ENCODE results near the gene TMEM163.

Gene TMEM163

DNA sequence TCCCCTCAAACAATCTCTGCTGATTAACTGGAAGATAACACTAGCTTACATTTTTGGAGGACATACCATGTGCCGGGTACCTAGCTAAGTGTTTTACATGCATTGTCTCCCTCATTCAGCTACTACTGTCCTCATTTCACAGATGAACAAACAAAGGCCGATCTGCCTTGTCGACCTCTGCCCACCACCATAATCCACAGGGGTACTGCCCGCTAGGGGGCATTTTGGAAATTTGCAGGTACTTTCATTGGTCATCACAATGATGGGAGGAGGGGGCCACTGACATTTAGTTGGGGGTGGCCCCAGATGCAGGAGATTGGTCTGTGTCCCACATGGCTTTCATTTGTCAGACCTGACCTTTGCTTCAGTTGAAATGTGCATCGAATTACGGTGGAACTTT, 3.9 kb upstream of the TMEM163 start:
- DNase-seq (ENCODE audit: low spot score): no peak

DNA sequence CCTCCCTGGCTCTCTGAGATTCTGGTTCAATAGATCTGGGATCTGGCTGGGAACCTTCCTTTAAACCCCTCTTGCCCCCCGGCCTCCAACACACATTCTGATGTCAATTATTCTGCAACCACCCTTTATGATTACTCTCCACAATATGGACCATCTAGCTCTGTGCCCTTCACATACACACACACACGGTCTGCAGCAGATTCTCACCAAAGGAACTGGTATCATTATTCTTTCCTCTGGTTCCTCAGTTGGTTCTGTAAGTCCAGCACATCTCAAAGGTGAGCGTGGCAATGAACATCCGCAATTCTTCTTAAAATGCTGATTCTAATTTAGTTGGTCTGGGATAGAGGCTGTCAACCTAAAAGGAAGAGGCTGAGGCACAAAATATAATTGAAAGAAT, 2.8 kb upstream of the TMEM163 start:
- DNase-seq (ENCODE audit: low spot score): no peak

DNA sequence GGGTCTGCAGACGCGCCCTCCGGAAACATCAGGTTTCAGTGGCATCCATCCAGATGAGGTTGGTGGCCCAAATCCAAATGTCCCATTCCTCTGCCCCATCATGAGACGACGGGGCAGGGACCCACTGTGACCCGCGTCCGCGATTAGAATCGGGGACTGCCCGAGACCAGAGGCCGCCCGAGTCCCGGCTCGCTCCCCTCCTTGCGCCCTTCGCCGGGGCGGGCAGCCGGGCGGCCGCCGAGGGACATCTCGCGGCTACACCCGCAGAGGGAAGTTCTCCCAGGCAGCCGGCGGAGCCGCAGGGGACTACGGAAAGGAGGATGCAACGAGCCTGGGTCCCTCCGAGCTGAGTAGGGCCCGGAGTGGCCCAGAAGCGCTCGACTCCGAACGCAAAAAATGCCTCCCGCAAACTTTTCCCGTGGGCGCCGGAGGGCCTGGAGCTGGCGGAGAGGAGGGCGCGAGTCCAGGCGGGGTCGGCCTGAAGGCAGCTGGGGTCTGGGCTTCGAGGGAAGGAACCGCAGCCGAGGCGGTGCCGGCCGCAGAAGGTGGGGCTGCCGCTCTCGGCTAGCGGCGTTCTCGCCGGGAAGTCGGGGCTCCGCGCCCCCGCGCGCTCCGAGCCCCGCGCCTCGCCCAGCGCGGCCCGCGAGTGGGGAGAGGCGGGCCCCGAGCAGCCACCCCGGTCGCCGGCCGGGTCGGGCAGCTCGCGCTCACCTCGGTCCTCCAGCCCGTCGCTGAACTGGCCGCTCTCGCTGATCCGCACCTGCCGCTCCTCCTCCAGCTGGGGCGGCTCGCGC, 580 bp downstream of the TMEM163 start:
- peak; percentile 31 for DNase-seq (ENCODE audit: low spot score)

DNA sequence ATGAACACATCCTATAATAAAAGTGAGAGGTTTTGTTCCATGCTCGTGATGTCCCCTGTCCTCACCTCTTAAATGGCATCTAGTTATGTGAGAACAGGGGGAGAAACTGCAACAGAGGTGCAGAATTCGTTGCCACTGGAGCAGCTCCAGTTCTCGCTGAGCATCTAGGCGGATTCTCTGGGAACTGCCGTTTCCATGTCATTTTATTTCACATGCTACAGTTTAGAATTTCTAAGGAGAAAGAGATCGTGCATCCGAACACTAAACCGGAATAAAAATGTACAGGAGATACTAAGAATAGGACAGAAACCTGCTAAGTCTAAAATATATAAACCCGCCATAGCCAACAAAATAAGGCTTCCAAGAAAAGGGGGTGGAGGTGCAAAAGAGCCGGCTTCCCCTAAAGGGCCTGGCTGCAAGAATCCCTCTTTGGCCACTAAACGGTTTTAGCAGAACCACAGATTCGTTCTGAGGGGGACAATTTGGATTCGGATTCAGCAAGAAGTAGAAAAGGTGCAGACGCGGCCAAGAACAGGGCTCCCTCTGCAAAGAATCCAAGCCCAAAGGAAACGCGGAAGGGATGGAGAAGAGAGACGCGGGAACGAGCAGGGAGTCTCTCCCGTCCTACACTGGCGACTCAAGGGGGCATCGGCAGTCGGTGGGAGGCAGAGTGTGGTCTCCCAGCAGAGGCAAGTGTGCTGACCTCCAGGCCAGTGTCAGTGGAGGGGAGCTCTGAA, 1.3 kb downstream of the TMEM163 start:
- DNase-seq (ENCODE audit: low spot score): no peak

DNA sequence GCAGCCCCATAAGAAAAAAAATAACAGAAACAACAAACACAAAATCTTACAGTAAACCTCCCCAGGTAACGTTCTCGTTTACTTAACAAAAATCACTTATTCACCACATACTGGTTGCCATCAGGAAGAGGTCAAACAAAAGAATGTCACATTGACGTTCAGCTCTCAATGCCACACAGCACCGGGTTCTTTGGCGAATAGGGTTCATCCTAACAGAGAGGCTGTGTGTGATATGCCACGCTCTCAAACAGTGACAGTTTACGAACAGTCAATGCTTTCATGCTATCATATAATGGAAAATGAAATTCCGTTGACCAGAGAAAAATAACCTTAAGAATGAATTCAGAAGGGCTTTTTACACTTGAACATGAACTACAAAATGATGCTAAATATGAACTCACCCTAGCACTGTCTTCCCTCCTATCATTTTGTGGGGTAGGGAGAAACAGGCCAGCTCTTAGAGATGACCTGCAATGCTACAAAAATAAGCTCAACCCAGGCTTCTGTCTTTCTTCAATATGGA, 2.0 kb downstream of the TMEM163 start:
- DNase-seq (ENCODE audit: low spot score): no peak

DNA sequence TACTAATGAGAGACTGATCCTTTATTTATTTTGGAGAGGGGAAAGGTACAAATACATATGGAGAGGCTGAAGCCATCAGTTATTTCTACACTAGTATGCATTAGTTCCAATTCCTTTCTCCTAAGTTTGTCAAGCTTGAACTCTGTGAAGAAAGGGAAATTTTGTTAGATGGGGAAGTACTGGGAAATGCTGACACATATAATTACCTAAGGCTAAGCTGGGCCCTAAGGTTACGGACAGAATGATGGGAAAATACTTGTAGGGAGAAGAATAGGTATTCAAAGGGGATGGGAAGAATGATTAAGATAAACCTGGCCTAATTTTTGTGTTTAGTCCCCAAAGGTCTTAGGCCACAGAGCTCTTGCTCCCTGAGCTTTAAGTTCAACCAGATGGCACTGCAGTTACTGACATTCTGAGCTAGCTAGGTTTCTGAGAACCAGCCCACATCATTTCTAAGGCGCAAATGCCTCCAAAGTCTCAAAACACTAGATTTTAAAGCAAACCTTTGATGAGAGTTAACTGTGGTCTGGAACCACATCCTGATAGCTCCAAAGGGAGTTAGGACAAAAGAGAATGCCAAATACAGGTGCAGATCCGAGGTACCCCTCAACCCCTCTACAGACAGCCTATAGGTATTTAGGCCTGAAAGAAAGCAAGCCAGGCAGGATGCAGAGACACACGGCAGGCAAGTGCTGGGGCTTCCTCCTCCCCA, 2.7 kb downstream of the TMEM163 start:
- DNase-seq (ENCODE audit: low spot score): no peak

DNA sequence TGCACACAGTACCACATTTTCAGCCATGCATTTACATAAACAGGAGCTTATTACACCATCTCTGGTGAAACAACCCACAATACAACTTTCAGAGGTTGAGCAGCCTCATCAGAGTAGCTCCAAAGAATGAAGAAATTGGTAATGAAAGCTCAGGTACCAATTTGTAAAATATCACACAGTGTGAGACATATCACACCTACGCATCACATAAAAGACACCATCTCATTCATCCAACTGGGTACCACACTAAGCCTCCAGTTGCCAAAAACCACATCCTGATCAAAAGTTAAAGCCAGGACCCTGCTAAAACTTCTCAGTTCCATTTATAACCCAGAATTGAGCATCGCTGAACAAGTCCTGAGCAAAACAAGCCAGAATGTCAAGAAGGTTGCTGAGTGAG, 4.6 kb downstream of the TMEM163 start:
- DNase-seq (ENCODE audit: low spot score): no peak

DNA sequence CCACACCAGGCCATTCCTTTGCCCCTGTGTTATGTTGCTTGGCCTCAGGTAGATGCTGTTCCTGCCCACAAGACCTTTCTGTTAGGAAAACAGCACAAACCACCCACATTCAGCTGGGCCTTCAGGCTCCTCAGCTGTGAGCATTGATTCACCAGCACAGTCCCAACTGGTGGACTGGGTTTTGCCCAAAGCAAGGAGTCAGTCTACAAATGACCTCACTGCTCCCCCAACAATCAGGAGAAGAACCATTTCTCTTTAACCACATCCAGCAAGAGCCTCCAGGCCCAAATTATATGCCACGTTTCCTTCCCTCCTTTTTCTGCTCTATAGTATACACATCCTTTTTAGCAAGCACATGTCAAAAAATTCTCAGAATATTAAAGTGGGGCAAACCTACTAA, 5.2 kb downstream of the TMEM163 start:
- no peak for DNase-seq (ENCODE audit: low spot score)

DNA sequence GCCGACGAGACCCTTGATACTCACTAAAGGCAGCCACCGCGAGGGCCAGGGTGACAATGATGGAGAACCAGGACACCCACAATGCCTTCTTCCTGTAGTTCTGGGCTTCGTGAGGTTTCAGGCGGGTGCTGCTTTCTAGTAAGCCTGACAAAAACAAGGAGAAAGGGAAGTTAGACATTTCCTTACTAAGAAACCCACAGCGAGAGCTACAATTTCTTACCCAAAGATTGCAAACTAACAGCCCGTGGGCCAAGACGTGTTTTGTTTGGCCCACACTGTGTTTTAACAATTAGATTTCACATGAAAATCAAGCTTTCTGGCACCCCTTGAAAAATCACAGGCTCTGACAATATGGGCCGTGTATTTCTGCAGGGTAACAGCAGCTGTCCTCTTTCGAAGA, 5.6 kb downstream of the TMEM163 start:
- DNase-seq (ENCODE audit: low spot score): no peak

DNA sequence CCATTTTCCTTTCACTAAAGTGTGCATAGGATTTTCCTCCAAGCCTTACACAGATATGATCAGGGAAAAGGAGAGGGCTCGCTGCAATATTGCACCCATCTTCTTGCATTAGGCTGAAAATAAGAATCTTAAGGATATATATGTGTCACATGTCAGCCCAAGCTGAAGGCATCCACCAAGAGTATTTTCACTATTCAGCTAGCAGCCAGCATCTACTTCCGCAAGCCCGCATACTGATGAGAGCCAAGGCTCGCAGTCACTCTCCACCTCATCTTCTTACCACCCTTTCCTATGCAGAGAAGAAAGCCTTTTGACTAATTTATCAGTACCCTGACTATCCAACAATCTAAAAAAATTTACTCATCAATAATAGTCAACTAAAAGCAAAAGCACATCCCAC, 6.1 kb downstream of the TMEM163 start:
- no peak for DNase-seq (ENCODE audit: low spot score)

DNA sequence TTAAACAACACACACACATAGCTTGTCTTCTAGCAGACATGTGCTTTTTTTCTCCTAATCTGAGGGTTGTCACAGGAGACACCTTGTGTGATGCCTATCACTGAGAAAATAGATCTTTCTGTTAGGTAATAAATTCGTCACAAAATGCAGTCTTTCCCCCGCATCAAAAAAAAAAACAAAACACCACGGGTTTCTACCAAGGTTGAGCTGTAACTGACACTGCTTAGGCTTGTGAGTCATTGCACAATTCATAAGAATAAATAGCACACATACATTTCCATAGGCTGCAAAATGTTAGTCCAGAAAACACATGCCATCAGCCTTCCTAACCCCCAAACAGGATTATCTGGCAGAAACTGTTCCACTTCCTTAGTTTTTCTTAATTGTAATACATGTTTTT, 6.5 kb downstream of the TMEM163 start:
- DNase-seq (ENCODE audit: low spot score): no peak

DNA sequence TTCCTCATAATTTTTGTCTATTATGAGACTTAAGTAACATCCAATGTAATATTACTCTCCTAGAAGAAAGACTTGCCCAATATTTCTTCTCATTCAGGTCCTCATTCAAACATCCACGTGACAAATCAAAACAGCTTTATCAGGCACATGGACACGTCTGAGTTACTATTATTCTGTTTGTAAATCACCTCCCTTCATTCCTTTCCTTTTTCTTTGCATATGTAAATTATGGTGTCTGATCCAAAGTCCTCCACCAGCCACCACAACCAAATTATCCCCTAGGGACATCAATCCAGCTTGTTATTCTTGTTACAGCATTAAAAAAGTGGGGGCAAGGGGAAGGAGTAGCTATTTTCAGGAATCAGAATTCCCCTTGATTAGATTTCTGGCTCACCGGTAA, 7.1 kb downstream of the TMEM163 start:
- DNase-seq (ENCODE audit: low spot score): no peak

DNA sequence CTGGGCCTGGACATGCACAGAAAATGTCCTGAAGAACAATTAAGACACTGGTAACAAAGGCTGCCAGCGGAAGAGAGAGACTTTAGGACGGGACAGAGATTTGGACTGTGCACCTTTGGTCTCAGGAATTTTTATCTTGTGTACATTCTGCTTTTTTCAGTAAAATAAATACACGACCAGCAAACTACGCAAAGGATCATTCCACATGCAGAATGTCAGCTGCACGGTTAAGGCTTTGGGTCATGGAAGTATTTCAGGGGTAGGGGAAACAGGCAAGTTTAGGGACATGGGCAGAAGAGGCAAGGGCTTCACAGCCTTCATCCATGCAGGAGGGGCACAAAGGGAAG, 11.5 kb downstream of the TMEM163 start:
- DNase-seq (ENCODE audit: low spot score): no peak

DNA sequence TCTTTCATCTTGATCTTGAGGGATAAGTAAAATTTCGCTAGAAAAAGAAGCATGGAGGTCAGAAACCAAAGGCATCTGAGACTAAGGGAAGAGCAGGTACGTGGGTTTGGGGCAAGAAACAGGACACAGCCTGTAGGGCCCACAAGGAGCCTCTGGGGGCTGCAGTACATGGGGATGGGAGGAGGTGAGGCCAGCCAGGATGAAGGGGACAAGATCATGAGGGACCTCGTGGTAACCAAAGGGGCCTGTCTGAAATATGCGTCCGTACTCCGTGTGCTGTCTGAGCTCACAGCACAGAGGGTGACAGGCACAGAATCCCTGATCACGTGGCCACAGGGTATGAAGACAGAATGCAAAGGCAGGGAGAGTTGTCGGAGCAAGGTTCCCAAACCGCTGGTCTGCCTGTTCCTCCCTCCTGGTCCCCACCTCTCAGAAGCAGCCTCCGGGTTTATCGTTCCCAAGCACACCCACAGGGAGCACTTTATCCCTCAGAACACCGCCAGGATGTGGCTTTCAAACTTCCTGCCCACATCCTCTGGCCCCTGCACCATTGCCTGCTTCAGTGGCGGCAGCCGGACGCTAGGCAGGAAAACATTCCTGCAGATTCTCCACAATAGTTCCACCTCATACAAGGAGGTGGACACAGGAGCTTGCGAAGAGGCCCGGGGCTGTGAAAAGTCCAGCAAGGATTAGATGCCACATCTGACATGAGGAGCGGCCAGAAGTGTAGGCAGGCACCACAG, 12.0 kb downstream of the TMEM163 start:
- DNase-seq (ENCODE audit: low spot score): no peak

DNA sequence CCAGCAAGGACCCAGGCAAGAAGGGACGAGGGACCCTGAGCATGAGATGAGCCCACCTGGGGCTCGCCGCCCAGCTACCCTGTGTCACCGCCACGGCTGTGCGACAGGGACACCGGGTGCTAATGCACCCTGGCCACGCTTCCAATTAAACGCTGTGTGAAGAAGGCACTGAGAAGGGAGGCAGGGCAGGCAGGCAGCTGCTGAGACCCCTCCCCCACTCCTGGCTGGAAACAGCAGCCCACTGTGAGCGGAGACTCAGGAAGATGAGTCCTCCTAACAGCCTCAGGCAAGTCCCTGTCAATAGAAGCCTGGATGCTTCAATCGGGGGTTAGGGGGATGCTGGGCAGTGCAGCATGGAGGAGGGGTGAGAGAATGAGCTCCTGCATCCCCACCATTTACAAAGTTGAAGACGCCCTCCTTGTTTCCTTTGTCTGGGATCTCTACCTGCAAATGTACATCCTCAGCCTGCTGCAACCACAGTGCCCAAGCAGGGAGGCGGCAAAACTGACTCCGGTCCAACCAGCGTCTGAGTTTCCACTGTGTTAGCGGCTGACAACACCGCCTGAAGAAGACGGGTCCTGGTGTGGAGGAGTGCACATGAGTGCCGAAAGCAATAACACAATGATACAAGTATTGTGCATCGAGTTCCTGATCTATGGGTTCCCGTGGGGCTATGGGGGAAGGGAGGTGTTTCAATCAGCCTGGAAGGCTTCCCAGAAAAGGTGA, 12.8 kb downstream of the TMEM163 start:
- no peak for DNase-seq (ENCODE audit: low spot score)

DNA sequence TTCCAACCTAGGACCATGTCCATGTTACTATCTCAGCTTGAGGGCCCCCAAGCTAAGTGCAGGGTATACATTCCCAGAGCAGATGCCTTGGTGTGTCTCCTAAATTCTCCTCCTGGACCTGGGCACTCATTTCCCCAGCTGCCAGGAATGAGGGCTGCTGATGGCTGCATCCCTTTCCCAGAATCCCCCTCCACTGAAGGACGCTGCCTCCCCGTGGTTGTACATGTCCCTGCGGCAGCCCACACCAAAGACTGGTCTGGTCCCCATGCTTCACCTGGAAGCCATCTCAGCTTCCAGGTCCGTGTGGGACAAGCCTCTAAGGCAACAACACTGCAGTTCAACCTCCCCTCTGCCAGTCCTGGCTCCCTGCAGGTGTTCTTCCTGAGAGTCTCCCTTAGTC, 14.6 kb downstream of the TMEM163 start:
- no peak for DNase-seq (ENCODE audit: low spot score)

DNA sequence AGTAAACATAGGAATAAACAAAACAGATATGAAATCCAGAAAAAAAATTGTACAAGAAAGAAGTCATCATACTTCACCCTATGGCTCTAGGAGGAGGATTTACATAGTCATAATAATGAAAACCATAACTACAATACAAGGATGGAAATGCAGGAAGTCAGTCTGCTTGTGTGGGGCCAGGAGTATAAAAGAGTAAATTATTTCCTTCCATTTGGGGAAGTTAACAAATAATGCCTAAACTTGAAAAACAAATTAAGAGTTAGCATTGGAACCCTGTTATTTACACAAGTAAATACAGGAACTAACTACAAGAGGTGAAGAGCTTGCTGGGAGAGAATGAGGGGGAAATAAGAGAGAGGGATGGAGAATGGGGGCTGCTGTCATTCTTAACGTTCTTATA, 15.4 kb downstream of the TMEM163 start:
- no peak for DNase-seq (ENCODE audit: low spot score)

DNA sequence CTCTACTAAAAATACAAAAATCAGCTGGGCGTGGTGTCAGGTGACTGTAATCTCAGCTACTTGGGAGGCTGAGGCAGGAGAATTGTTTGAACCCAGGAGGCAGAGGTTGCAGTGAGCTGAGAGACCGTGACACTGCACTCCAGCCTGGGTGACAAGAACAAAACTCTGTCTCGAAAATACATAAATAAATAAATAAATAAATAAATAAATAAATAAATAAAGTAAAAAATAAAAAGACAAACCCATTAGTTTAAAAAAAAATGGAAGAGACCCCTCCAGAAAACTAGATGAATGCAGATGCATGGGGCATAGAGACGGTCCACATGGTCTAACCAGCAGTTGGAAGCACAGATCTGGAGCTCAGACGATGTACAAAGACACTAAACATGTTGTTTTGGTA, 18.1 kb downstream of the TMEM163 start:
- DNase-seq (ENCODE audit: low spot score): no peak

DNA sequence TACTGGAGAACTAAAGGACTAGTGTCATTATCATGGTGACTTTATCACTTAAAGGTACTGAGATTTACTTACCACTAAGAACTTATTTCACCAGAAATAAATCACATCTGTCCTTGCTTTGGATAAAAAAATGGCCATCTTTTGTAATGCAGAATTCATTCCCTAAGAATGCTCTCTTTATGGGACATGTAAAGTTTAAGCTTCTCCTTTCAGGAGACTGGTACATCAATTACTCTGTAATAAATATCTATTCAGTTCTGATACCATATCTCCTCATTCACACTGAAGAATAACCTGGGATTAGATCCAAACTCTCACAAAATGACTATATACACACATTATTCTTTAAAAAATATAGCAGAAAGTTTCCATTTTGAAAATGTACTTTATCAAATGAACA, 24.4 kb downstream of the TMEM163 start:
- no peak for DNase-seq (ENCODE audit: low spot score)

DNA sequence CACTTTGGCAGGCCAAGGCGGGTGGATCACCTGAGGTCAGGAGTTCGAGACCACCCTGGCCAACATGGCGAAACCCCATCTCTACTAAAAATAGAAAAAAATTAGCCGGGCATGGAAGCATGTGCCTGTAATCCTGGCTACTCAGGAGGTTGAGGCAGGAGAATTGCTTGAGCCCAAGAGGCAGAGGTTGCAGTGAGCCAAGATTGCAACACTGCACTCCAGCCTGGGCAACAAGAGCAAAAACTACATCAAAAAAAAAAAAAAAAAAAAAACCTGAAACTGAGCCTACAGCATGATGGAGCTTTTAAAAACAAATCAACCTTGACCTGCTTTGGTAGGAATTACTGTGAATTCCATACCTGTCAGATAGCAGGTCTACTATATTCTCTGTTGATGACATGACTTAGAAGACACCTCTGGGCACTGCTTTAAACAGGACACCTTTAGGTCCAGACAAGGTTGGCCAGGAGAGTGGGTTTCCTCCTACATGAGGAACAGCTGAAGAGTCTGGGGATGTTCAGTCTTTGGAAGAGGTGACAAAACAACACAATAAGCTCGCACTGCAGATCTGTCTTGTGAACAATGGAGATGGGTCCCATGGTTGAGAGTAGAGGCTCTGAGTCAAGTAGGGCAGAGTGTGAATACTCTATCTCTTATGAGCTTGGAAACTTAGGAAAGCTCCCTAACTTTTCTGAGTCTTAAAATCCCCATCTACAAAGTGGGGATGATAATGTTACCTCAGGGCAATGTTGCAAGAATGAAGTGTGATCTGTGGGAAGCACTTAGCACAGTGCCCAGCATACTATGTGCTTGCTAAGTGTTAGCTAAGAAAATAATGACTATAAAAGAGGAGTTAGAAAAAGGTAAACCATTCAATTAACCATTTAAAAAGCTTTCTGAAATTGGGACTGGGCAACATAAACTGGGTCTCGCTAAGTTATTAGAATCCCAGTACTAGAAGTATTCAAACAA, 25.2 kb downstream of the TMEM163 start:
- no peak for DNase-seq (ENCODE audit: low spot score)
